NCI-H1092 treated with DMSO at 0.1 percent for 48 hours (cell line): Measurements from ENCODE around the gene CREB3L1.
"Not testable (repeated sequence)": the region's sequence is repeated elsewhere in the genome, so short reads cannot be mapped to it uniquely, and the experiment has no call there.

ENCODE experiments used
- DNase-seq: peaks from one replicate; lab custom pipeline; 2025; lab: John Stamatoyannopoulos, UW

The CREB3L1 gene

DNA sequence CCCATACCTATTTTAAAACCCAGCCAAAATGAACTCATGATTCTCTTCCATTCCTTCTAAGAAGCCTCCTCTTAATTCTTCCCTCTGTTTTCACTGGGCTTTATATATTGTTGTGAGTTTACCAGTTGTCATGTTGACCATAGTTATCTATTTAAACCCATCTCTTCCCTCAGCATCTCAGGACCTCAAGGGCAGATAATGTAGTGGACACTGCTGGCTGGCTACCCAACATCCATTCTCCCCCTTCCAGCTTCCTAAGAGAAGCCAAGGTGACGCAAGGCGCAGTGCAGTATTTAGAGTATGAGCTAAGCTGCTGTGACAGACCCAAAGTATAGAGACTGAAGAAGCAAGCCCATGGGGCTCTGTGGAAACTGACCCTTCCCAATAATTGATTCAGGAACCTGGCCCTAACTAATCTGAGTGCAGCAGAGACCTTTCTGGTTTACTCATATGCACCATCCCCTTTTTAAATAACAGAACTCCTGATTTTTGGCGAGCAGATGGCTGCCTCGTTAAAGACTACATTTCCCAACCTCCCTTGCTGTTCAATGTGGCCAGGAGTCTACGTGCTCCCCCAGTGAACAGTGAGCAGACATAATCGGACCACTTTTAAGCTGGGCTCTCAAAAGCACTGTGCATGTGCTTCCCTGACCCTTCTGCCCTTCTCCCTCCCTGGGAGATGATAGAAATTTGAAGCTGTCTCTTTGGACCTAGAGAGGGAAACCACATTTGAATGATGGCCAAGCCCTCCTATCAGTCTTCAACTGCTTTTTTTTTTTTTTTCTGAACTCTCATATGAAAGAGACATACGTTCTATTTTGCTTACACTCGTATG, 28.1 kb upstream of the CREB3L1 start:
- DNase-seq: no peak

DNA sequence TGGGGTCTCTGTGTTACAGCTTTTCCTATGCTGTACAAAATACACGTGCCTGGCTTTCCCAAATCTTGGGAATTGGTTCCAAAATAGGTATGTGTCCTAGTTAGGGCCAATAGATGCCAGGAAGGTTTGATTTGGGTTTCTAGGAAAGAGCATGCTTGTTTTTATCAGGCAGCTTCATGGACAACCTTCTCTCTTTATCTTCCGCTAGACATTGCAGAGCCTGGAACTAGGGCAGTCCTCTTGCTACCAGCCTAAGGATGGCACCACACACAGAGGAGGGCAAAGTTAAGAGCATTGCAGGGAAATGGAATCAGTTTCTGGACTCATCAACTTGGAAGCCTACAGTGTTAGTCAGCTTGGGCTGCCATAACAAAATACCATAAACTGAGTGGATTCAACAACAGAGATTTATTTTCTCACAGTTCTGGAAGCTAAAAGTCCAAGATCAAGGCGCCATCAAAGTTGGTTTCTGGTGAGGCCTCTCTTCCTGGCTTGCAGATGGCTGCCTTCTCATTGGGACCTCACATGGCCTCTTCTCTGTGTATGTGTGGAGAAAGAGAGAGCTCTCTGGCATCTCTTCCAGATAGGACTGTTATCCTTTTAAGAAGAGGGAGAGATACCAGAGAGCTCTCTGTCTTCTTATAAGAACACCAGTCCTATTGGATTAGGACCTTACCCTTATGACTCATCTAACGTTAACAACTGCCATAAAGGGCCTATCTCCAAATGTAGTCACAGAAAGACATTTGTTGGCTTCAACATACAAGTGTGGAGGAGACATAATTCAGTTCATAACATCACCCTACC, 27.3 kb upstream of the CREB3L1 start:
- DNase-seq: no peak

DNA sequence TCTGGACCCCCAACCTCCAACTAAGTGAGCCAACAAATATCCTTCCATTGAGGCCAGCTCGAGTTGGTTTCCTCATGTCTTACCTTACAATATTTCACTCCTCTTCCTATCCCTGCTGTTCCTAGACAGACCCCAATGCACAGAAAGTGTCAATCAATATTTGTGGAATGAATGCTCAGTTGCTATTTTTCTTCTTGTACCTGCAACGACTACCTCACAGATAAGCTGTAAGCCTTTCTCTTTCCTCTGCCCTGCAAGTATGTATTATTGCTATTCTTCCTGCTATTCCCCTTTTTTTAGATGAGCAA, 26.8 kb upstream of the CREB3L1 start:
- DNase-seq: no peak

DNA sequence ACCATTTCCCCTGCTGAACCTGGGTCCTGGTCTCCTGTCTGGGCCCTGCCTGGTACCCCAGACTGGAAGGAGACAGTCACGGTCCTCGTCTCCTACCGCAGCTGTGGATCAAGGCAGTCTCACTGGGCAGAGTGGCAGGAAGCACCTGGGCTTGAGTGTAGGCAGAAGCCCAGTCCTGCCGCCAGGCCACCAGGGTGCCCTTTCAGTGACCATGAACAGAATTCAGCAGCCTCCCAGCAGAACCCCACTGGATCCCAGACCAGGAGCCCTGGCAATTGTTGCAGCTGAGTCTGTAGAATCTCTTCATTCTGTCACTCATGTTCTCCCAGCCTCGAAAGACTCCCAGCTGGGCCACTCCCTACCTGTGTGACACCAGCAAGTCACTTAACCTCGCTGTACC, 25.5 kb upstream of the CREB3L1 start:
- no peak for DNase-seq

DNA sequence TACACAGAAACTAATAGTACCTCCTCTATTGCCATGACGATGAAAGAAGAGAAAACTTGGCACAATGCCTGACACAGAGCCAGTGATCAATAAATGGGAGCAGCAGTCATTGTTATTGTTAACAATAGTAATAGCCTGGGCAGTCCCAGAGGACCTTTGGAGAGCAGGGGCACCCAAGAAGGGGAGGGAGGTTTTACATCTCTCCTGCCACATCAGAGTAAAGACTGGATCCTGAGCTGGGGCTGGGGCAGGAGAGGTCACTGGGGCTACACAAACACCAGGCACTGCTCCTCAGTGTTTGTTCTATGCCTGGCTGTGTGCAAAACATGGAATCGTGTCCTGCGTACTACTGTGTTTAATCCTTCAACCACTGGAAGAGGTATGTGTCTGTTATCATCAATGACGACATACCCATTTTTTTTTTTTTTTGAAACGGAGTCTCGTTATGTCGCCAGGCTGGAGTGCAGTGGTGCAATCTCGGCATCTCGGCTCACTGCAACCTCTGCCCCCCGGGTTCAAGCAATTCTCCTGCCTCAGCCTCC, 25.0 kb upstream of the CREB3L1 start:
- DNase-seq: peak; percentile 68

DNA sequence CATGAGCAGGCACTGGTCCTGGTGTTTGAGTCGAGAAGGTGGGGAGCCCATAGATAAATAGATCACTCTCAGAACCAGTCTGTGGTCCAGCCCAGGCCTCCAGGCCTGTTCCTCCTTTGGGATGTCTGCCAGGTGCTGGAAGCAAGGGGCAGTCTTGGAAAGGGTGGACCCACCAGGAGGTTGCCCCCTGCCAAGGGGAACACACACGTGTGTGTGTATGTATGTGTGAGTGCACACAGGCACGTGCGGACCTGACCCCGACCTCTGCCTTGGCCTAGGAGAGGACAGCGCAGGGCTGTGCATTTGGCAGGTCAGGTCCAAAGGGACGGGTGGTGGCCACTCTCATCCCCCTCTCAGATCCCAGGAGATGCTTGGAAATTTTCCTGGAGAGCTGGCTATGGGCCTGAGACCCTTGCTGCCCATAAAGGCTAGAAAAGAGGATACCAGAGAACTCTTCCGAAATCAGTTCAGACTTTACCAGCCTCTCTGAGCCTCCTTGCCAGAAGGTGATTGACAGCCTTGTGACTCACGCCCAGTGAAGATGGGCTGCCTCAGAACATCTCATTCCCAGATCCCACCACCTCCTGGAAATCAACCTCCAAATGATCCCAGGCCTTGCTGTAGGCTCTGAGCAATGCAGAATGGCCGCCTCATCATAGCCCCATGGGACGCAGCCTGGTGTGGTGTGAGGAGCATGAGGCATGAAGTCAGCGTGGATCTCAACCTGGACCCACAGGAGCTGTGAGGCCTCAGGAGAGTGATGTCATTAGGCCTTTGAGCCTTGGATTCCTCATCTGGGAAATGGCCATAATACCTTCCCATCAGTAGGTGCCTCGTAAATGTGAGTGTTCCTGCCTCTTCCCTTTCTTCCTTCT, 24.0 kb upstream of the CREB3L1 start:
- no peak for DNase-seq

DNA sequence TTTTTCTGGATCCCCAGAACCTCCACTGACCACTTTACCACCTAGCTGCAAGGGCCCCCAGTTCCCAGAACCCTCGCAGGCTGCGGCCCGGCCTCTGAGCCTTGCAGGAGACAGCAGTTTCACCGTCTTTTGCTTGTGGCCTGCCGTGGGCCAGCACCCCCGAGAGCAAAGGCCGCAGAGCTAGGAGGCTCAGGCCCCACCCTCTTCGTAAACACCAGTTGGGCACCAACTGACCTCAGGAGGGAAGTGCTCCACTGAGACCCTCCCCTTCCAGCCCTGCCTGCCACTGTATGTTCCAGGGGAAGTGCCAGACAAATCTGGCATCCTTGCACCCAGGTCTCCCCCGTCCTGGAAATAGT, 23.4 kb upstream of the CREB3L1 start:
- DNase-seq: no peak

DNA sequence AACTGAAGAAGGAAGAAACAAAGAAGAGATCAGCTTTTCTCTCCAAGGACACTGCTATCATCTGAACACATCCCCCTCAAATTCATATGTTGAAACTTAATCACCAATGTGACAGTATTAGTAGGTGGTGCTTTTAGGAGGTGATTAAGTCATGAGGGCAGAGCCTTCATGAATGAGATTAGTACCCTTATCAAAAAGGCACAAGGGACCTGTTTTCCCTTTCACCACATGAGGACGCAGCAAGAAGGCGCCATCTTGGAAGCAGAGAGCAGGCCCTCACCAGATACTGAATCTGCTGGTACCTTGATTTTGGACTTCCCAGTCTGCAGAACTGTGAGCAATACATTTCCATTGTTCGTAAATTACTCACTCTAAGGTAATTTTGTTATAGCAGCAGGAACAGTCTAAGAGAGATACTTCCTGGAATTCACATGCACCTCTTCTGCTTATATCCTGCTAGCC, 20.9 kb upstream of the CREB3L1 start:
- no peak for DNase-seq

DNA sequence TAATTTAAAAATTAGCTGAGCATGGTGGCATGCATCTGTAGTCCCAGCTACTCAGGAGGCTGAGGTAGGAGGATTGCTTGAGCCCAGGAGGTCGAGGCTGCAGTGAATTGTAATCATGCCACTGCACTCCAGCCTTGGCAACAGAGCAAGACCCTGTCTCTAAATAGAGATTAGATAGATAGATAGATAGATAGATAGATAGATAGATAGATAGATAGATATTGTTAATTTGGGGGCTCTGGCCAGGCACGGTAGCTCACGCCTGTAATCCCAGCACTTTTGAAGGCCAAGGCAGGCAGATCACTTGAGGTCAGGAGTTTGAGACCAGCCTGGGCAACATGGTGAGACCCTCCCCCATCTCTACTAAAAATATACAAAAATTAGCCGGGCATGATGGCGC, 18.1 kb upstream of the CREB3L1 start:
- not testable (repeated sequence) for DNase-seq

DNA sequence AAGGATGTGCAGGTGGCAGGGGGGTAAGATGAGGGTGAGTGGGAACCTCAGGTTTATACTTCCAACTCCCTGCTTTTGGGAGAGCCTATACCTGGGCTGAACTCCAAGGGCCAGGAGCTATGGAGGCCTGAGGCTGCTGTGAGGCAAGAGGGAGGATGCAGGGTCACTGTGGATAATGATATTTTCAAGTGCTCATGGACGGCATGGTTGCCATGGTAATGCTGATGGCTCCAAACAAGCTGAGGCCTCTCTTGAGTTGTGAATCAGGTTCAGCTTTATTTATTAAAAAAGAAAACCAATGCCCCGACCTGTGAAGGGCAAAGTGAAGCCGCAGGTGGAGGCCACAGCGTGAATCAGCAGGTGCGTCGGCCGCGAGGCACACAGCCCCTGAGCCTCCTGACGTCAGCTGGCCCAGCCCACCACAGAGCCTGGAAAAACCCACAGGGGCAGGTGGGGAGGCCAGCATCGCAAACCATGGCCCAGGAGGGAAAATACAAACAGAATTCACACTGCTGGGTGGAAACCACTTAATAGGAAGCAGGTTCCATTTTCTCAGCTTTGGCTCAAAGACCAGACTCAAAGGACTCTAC, 17.4 kb upstream of the CREB3L1 start:
- DNase-seq: peak; percentile 37

DNA sequence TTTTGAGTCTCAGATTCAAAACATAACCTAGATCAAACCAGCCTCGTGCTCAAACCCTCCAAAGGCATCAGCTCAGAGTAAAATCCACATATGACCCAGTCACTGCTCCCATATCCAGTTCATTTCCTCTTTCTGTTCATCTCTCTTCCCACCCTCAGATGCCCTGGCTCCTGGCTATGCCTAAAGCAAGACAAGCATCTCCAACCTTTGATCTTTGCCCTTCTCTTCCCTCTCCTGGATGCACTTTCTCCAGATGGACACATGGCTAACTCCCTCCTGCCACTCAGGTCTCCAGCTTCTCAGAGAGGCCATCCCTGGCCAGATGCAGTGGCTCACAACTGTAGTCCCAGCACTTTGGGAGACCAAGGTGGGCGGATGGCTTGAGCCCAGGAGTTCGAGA, 14.3 kb upstream of the CREB3L1 start:
- DNase-seq: no peak

DNA sequence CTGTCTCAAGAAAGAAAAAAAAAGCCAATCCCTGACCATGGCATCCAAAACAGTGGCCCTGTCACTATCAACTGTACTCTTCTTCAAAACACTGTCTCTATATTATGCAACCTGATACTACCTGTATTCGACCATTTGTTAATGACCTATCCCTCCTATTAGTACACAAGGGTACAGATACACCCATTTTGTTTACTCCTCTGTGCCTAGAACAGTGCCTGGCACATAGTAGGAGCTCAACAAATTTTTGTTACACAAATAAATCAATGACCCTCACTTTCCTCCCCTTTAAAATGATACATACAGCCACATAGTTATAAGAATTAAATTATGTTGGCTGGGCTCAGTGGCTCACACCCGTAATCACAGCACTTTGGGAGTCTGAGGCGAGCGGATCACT, 13.4 kb upstream of the CREB3L1 start:
- no peak for DNase-seq

DNA sequence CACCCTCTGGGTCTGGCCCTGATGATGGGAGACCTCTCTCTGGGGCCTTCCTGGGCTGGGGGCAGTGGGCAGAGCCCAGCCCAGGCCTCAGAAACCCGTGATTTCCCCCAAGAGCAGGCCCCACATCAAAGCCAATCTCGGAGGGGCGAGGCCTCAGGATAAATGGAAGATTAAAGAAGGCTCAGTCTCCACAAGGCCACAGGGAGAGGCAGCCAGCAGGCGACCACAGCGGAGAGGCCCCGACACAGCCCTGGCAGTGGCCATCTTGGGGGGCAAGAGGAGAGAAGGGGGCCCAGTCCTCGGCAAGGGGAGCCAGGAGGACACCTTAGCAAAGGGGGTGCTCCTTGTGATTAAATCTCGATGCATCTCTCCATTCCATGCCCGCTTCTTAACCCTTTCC, 12.5 kb upstream of the CREB3L1 start:
- no peak for DNase-seq

DNA sequence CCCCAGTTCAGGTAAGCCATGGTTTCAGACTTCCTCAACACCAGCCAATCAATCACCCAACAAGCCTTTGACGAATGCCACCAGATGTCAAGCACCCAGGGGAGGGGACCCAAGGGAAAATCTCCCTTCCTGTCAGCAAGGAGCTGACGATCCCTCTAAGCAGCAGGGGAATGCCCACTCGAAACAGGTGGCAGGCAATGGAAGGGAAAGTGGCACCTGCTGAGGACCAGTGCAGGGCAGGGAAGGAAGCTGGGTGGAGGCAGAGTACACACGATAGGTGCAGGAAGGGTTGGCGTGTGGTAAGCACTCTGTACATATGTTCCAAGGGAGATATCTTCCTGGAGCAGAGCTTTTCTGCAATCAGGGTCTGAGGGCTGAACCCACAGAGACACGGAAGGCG, 11.7 kb upstream of the CREB3L1 start:
- DNase-seq: no peak

DNA sequence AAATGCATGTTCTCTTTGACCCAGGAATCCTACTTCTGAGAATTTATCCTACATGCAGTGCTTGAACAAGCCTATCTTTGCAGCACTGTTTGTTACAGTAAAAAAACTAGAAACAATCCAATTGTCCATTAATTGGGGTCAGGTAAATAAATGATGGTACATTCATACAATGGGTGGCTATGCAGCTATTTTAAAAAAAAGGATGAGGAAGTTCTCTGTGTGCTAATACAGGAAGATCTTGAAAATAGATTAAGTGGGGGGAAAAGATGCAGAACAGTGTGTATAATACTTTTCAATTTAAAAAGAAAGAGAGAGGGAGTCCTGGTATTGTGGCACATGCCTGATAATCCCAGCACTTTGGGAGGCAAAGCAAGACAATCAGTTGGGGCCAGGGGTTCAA, 9.5 kb upstream of the CREB3L1 start:
- DNase-seq: no peak

DNA sequence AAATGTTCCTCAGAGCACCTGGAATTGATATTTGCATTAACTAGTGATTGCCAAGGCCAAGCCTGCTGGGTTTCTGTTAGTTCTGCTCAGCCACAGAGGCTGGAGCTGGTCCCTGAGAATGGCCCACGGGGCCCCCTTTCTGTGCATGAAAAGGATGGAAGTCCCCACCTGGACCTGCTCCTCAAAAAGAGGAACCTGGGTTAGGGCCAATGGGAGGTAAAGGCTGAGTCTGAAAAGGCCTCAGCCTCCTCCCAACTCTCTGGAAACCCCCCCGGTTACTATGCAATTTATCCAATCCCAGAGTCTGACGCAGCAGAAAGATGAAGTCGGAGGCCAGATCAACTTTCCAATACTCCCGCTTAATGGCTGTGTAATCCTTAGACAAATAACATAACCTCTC, 6.8 kb upstream of the CREB3L1 start:
- DNase-seq: no peak

DNA sequence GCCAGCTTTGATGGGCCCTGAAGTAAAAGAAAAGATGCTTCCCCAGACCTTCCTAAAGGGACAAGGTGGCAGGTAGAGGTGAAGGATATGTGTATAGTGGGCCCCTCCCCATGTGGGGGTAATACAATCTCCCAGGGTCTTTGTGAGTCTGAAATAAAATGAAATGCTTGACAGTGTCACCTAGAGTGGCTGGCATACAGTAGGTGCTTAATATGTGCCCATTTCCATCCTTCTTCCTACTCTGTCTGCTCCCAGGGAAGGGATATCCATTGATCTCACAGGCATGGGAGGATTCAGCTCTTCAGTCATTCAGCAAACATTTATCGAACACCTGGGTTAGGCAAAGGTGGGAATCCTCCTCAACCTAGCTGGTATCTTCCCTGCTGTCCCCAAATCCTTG, 6.1 kb upstream of the CREB3L1 start:
- DNase-seq: no peak

DNA sequence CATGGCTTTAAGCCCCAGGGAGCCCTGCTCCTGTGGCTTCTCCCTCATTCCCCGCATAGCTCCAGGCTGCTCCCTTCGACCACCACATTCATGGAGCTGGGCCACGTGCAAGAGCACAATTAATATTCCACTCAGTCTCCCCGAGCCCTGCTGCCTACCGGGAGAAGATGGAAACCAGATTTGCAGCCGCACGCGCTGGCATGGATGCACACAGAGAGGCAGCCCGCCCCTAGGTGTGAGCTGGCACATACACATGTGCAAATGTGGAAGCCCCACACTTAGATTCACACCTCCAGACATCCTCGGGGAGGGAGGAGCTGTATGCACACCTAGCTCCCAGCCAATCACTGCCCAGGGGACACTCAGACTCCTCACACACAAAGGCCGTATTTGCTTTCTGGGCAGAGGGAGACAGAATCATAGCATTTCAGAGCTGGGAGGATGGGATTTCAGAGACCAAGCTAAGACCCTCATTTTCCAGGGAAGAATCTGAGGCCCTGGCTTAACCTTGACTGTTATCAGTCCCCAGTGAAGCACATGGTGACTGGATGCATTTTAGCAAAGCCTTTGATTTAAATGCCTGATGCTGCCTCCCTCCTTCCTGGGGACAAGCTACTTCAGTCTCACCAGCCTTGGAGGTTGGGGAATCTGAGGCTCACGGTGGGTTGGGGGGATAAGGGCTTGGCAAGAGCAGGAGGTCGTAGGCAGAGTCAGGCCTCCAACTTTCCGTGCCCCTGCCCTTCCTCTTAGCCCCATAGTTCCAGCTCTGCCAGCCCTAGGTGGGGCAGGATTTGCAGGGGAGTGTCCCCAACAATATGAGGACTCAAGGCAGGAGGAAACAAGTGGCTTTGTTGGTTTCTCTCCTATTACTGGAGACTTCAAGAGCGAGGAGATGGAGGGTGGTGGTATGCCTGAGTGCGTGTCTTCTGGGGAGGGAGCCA, 5.3 kb upstream of the CREB3L1 start:
- no peak for DNase-seq

DNA sequence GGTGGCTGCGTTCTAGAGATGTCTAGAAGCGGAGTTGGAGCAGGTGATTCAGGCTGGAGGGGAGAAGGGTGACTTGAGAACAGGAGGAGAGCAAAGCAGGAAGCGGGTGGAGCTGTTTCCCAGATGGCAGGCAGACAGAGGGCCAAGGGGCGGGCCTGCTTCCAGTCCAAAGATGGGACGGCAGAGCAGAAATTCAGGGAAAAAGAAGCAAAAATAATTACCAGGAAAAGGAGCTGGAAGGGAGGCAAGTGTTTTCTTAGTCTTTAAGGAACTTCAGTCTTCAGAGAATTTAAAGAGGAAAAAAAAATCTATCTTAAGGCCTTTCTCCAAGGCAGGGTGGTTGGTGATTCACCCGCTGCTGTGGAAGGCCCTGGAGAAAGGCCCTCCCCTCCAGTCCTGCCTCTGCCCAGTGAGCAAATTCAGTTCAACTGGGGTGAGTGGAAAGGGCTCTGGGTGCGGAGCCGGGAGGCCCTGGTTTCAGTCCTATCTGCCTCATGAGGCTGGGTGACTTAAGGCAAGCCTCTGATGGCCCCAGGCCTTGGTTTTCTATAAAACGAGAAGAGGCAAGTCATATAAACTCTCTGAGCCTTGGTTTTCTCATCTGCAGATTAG, 4.5 kb upstream of the CREB3L1 start:
- no peak for DNase-seq

DNA sequence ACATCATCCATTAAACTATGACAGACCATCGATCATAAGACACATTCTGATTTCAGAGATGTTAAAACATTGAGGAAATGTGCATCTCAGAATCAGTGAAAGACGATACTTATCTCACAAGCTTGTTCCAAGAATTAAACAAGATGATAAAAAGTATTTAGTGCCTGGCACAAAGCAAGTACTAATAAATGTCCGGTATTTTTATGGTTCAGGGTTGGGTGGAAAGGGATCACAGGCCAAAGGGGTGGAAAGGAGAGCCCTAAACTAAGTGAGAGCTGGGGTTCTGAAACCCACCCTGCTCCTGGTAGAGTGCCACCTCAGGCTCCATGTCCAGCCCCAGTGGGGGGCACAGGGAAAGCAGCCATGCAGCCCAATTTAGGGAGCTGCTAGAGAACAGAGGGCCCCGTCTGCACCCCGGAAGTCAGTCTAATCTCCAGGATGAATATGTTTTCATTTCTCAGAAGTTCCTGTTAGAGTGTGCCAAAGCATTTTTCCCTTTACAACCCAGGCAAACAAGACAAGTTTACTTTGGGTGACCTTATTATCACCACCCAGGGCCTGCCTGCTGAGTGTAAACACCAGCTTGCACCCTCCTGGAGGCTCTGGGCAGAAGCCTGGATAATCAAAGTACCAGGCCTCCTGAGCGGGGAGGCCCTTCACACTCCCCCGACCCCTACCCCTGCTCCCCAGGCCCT, 3.8 kb upstream of the CREB3L1 start:
- peak; percentile 25 for DNase-seq
